Measurements from ENCODE around the gene CADM1.

Gene CADM1

GRCh38 chr11:115347106-115347505 is 157.1 kb downstream of the CADM1 start:
- H3K27ac Mint-ChIP-seq = no peak overlapping the region
- no peaks in the 10 kb centered on the region for H3K9me3 Mint-ChIP-seq
- TF ChIP-seq, protein P1, sequence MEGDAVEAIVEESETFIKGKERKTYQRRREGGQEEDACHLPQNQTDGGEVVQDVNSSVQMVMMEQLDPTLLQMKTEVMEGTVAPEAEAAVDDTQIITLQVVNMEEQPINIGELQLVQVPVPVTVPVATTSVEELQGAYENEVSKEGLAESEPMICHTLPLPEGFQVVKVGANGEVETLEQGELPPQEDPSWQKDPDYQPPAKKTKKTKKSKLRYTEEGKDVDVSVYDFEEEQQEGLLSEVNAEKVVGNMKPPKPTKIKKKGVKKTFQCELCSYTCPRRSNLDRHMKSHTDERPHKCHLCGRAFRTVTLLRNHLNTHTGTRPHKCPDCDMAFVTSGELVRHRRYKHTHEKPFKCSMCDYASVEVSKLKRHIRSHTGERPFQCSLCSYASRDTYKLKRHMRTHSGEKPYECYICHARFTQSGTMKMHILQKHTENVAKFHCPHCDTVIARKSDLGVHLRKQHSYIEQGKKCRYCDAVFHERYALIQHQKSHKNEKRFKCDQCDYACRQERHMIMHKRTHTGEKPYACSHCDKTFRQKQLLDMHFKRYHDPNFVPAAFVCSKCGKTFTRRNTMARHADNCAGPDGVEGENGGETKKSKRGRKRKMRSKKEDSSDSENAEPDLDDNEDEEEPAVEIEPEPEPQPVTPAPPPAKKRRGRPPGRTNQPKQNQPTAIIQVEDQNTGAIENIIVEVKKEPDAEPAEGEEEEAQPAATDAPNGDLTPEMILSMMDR (IDR thresholded peaks at IDR 0.05; ENCODE audit: unreplicated experiment in 3 of 3) = no peak
- no peak overlapping the region for H3K4me3 Mint-ChIP-seq
- peaks cover 11% of the 10 kb centered on the region for H3K36me3 Mint-ChIP-seq (ENCODE audit: low read depth)
- H3K27me3 Mint-ChIP-seq (ENCODE audit: low read depth) = no peaks in the 10 kb centered on the region
- peaks cover 29% of the 10 kb centered on the region for H3K4me1 Mint-ChIP-seq

DNA sequence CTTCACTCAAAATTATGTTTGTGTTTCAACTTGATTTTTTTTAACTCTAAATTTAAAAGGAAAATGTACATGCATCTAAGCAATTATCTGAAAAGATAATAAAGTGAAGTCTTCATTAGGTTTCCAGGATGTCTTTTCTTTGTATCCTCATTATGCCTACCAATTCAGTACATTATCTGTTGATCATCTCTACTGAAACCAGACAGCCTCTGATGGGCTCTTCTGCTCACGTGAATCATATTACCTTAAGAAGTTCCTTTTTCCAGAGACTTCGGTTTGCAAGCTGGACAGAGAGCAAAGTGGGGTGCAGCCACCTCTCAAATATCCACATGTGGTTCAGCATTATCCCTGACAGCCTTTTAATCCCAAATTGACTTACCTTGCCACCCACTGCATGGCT is 158.4 kb downstream of the CADM1 start:
- Mint-ChIP-seq H3K27ac (no peak overlapping the region), H3K9me3 (no peaks in the 10 kb centered on the region), H3K4me1 (peaks cover 20% of the 10 kb centered on the region), H3K27me3 (ENCODE audit: low read depth) (no peaks in the 10 kb centered on the region), H3K36me3 (ENCODE audit: low read depth) (peaks cover 4% of the 10 kb centered on the region), H3K4me3 (no peak overlapping the region)
- TF ChIP-seq, protein P1 (IDR thresholded peaks at IDR 0.05; ENCODE audit: unreplicated experiment in 3 of 3) = no peak

GRCh38 chr11:115345361-115345760 is 158.9 kb downstream of the CADM1 start:
- H3K4me3 Mint-ChIP-seq = no peak overlapping the region
- no peaks in the 10 kb centered on the region for H3K9me3 Mint-ChIP-seq
- H3K36me3 Mint-ChIP-seq (ENCODE audit: low read depth) = peaks cover 4% of the 10 kb centered on the region
- no peaks in the 10 kb centered on the region for H3K27me3 Mint-ChIP-seq (ENCODE audit: low read depth)
- H3K27ac Mint-ChIP-seq = no peak overlapping the region
- TF ChIP-seq, protein P1 (IDR thresholded peaks at IDR 0.05; ENCODE audit: unreplicated experiment in 3 of 3) = no peak
- peaks cover 20% of the 10 kb centered on the region for H3K4me1 Mint-ChIP-seq

DNA sequence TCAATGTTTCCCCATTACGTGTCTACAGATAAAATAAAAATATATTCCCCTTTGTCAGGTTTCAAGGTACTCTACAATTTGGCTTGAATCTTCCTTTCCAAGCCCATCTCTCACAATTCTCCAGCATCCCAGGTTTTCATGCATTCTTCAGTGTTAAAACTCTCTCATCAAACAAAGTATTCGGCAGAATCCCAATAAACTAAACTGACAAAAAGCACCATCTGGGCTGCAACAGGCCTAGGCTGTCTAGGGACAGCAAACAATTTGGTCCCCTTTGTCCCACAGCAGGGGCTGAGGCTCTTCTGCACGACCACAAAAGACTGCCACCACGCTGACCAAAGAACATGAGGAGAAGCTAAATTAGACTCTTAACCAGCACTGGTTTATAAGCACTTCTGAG is 159.4 kb downstream of the CADM1 start:
- no peaks in the 10 kb centered on the region for H3K9me3 Mint-ChIP-seq
- TF ChIP-seq, protein P1 (IDR thresholded peaks at IDR 0.05; ENCODE audit: unreplicated experiment in 3 of 3) = no peak
- no peak overlapping the region for H3K4me3 Mint-ChIP-seq
- H3K4me1 Mint-ChIP-seq = peaks cover 20% of the 10 kb centered on the region
- H3K27ac Mint-ChIP-seq = no peak overlapping the region
- H3K27me3 Mint-ChIP-seq (ENCODE audit: low read depth) = no peaks in the 10 kb centered on the region
- H3K36me3 Mint-ChIP-seq (ENCODE audit: low read depth) = no peaks in the 10 kb centered on the region

- Mint-ChIP-seq H3K9me3 (no peaks in the 10 kb centered on the region), H3K27me3 (ENCODE audit: low read depth) (no peaks in the 10 kb centered on the region), H3K4me3 (no peak overlapping the region), H3K4me1 (peaks cover 11% of the 10 kb centered on the region), H3K27ac (no peak overlapping the region), H3K36me3 (ENCODE audit: low read depth) (no peaks in the 10 kb centered on the region)
- TF ChIP-seq, protein P1 (IDR thresholded peaks at IDR 0.05; ENCODE audit: unreplicated experiment in 3 of 3) = no peak
Observed at GRCh38 chr11:115342142-115342541, 162.1 kb downstream of the CADM1 start.

GRCh38 chr11:115340874-115341273 is 163.3 kb downstream of the CADM1 start:
- H3K36me3 Mint-ChIP-seq (ENCODE audit: low read depth) = peaks cover 2% of the 10 kb centered on the region
- no peak overlapping the region for H3K4me3 Mint-ChIP-seq
- TF ChIP-seq, protein P1 (IDR thresholded peaks at IDR 0.05; ENCODE audit: unreplicated experiment in 3 of 3) = no peak
- peaks cover 11% of the 10 kb centered on the region for H3K4me1 Mint-ChIP-seq
- no peaks in the 10 kb centered on the region for H3K9me3 Mint-ChIP-seq
- H3K27ac Mint-ChIP-seq = no peak overlapping the region
- H3K27me3 Mint-ChIP-seq (ENCODE audit: low read depth) = no peaks in the 10 kb centered on the region

Measured in nephron (organoid).